Tibial artery (tissue), 4 donors: ENCODE measurements around the gene CSK.

ENCODE experiments used
- DNase-seq, 2 donors: peaks; one replicate each; pipeline ENCODE4 v3.0.0-alpha.2; 2019
- H3K27ac ChIP-seq, 2 donors: fragments of 200-600 bp; sonication (generic) in 1 of 2; 1 replicate in 1 of 2; 2 replicates in 1 of 2; pipeline ENCODE4 v1.5.1; 2018 to 2019; ENCODE audit warnings: mild to moderate bottlenecking in 1 of 2
- H3K27me3 ChIP-seq, 2 donors: fragments of 200-600 bp; sonication (generic) in 1 of 2; one replicate each; pipeline versions ENCODE4 v1.5.1 to v1.6.0; 2016 to 2019
- H3K36me3 ChIP-seq, 3 donors: fragments of 200-600 bp; sonication (generic) in 2 of 3; one replicate each; pipeline ENCODE4 v1.5.1; 2016 to 2019; ENCODE audit warnings: mild to moderate bottlenecking in 2 of 3
- H3K4me1 ChIP-seq, 4 donors: fragments of 200-600 bp; sonication (generic) in 2 of 4; 1 replicate in 3 of 4; 2 replicates in 1 of 4; pipeline ENCODE4 v1.5.1; 2016 to 2019
- H3K4me3 ChIP-seq, 2 donors: fragments of 200-600 bp; sonication (generic) in 1 of 2; 1 replicate in 1 of 2; 2 replicates in 1 of 2; pipeline ENCODE4 v1.5.1; 2018 to 2019; ENCODE audit warnings: mild to moderate bottlenecking in 2 of 2
- H3K9me3 ChIP-seq, 3 donors: fragments of 200-600 bp; sonication (generic) in 1 of 3; one replicate each; pipeline ENCODE4 v1.5.1; 2016 to 2019
- intact Hi-C: fragments of 100-400 bp; cut with DNase I; formaldehyde crosslinking; loops from one replicate; pipeline ENCODE4 v1.15.0; 2023; ENCODE audit warnings: low total_unique reads
- TF ChIP-seq, protein P1 (sequence below), 2 experiments: fragments of 200-600 bp in 1 of 2; fragments of 450-650 bp in 1 of 2; IDR thresholded peaks; one replicate each; pipeline ENCODE4 v1.5.1; 2017 to 2019; ENCODE audit warnings: antibody characterized with exemption in 2 of 2, mild to moderate bottlenecking in 1 of 2, moderate library complexity in 1 of 2

The CSK gene

DNA sequence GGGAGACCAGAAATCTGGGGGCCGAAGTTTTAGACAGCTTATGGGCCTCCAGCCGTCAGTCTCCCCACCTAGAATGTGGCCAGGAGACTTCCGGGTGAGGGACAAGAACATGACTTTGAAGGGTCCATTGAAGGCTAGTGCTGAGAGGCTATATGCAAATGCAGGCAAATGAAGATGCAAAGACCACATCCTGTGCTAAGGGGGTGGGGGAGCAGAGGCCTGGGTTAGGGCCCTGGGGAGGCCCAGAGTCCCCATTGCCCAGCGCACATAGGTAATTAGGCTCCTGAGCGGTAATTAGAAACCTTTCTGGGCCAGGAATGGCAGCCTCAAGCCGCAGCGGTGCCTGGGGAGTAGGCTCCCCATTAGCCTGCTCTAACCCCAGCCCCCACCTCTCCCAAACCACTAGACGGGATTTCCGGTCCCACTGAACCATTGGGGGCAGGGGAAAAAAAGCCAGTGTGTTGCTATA lies 6.8 kb downstream of the CSK start:
- intact Hi-C loops: loop anchor here (10.0 kb wide), 1 partner anchor 416 kb away; the partner anchor contains the start of gene C15orf39
- no peak for DNase-seq
- Histone ChIP-seq H3K27me3 (no peaks in the 10 kb centered on the region), H3K9me3 (no peaks in the 10 kb centered on the region), H3K36me3 (no peaks in the 10 kb centered on the region), H3K27ac (peak overlapping the region; percentile 45 to 61), H3K4me3 (no peak overlapping the region), H3K4me1 (peaks cover 4 to 82% (median 66%) of the 10 kb centered on the region in 4 donors)
- TF ChIP-seq, protein P1, sequence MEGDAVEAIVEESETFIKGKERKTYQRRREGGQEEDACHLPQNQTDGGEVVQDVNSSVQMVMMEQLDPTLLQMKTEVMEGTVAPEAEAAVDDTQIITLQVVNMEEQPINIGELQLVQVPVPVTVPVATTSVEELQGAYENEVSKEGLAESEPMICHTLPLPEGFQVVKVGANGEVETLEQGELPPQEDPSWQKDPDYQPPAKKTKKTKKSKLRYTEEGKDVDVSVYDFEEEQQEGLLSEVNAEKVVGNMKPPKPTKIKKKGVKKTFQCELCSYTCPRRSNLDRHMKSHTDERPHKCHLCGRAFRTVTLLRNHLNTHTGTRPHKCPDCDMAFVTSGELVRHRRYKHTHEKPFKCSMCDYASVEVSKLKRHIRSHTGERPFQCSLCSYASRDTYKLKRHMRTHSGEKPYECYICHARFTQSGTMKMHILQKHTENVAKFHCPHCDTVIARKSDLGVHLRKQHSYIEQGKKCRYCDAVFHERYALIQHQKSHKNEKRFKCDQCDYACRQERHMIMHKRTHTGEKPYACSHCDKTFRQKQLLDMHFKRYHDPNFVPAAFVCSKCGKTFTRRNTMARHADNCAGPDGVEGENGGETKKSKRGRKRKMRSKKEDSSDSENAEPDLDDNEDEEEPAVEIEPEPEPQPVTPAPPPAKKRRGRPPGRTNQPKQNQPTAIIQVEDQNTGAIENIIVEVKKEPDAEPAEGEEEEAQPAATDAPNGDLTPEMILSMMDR (IDR thresholded peaks at IDR 0.05): no peak

DNA sequence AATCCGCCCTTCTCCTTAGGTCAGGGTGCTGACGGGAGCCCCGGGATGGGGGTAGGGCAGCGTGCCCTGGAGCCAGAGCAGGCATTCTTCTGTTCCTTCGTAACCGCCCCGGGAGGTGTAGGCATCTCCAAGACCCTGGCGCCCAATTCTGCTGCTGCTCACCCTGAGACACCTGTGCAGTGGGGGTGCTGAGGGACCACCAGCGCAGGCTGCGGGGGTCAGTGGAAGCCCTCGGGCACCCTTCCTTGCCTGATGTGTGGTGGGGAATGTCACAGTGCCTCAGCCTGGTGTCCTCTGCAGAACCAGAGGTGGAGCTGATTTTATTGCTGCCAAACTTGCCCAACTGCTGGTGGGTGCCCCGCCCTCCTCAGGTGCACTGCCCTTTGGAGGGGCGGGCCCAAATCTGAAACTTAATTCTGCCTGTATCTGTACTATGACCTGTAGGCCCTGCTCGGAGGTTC lies 7.3 kb downstream of the CSK start:
- TF ChIP-seq, protein P1 (IDR thresholded peaks at IDR 0.05): no peak
- intact Hi-C loops: loop anchor here (10.0 kb wide), 1 partner anchor 416 kb away; the partner anchor contains the start of gene C15orf39
- Histone ChIP-seq H3K9me3 (no peaks in the 10 kb centered on the region), H3K4me1 (peaks cover 4 to 77% (median 61%) of the 10 kb centered on the region in 4 donors), H3K36me3 (no peaks in the 10 kb centered on the region), H3K27ac (peak overlapping the region; percentile 45 to 61), H3K27me3 (no peaks in the 10 kb centered on the region), H3K4me3 (no peak overlapping the region)
- DNase-seq: no peak

DNA sequence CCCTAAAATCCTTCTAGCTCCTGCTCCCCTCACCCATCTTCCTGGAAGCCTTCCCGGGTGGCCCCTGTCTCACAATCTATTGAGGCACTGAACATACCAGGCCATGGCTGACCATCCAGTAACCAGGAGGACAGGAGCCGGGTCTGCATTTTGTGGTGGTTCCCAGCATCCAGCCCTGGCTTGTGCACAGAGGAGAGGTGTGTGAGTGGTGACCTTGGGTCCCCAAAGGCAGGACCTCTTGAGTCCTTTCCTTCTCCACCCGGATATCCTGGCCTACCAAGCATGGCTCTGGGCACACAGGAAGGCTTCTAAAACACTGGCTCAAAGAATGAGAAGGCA lies 7.8 kb downstream of the CSK start:
- H3K4me3 ChIP-seq: peak overlapping the region in 1 of 2 donors; percentile 0
- peak overlapping the region; percentile 45 to 61 for H3K27ac ChIP-seq
- no peaks in the 10 kb centered on the region for H3K27me3 ChIP-seq
- TF ChIP-seq, protein P1 (IDR thresholded peaks at IDR 0.05): no peak
- intact Hi-C loops: loop anchor here (10.0 kb wide), 1 partner anchor 415 kb away; the partner anchor contains the start of gene C15orf39
- no peaks in the 10 kb centered on the region for H3K9me3 ChIP-seq
- H3K4me1 ChIP-seq: peaks cover 4 to 72% (median 58%) of the 10 kb centered on the region in 4 donors
- no peak for DNase-seq
- no peaks in the 10 kb centered on the region for H3K36me3 ChIP-seq

DNA sequence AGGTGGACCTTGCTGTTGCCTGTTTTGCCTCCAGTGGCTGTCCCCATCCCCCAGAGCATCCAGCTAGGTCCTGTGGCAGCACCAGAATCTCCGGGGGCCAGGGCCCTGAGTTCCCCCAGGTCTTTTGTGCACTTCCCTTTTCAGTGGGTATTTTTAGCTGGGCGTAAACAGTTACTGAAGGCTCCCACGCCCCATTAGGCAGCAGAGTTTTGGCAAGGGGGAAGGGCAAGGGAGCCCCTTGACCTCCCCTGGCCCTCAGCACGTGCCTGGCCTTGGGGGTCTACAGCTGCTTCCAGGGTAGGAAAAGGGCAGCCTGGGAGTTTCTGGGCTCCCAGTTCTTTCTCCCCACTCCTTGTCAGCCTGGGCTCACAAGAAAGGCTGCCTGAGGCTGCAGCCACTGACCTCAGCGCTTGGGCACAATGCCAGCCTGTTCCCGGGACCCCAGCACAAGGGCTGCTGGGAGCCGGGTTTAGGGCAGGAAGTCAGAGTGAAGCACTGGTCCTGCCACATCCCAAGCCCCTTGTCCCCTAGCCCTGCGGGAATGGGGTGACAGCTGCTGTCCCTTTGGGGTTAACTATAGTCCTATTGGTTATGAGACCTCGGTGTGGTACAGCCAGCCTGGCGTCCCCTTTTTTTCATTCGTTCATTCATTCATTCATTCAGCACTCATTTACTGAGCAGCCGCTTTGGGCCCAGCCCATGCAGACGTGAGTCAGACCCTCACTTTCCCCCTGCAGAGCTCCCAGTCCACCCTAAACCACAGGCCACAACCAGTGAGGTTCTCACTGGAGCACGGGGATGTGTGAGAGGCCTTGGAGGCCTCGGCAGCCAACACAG lies 8.4 kb downstream of the CSK start:
- peak; percentile 56 to 77 for DNase-seq
- Histone ChIP-seq H3K27ac (peak overlapping the region; percentile 45 to 61), H3K4me1 (peaks cover 4 to 66% (median 56%) of the 10 kb centered on the region in 4 donors), H3K4me3 (peak overlapping the region in 1 of 2 donors; percentile 0), H3K36me3 (peaks cover 0 to 4% (median 0%) of the 10 kb centered on the region in 3 donors), H3K9me3 (no peaks in the 10 kb centered on the region), H3K27me3 (no peaks in the 10 kb centered on the region)
- intact Hi-C loops: no loop called here
- TF ChIP-seq, protein P1 (IDR thresholded peaks at IDR 0.05): no peak

DNA sequence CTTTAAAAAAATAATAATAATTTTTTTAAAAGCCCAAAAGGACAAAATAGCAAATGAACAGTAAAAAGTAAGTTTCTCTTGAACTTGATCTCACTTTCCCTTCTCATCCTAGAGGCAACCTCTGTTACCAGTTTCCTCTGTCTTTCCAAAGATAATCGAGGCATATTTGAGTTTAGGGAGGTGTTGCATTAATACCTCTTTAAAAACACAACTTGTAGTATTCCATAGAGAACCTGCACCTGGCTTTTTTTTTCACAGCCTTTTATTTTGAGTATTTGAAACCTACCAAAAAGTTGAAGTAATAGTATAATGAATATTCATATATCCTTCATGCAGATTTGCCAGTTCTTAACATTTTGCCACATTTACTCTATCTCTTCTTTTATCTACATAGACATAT lies 9.1 kb downstream of the CSK start:
- Histone ChIP-seq H3K4me3 (no peak overlapping the region), H3K27me3 (no peaks in the 10 kb centered on the region), H3K36me3 (peaks cover 0 to 8% (median 0%) of the 10 kb centered on the region in 3 donors), H3K4me1 (peaks cover 4 to 59% (median 52%) of the 10 kb centered on the region in 4 donors), H3K27ac (peak overlapping the region in 1 of 2 donors; percentile 61), H3K9me3 (no peaks in the 10 kb centered on the region)
- TF ChIP-seq, protein P1 (IDR thresholded peaks at IDR 0.05): no peak
- DNase-seq: no peak
- intact Hi-C loops: no loop called here
